Measurements from ENCODE around the gene RBFOX1. TPM values are rescaled to one million over a fixed set of nuclear protein-coding genes. Genes with fewer than 3 reads are reported as not detected.

The RBFOX1 gene
- total RNA-seq, 2 donors from 2014 or later: not detected

DNA sequence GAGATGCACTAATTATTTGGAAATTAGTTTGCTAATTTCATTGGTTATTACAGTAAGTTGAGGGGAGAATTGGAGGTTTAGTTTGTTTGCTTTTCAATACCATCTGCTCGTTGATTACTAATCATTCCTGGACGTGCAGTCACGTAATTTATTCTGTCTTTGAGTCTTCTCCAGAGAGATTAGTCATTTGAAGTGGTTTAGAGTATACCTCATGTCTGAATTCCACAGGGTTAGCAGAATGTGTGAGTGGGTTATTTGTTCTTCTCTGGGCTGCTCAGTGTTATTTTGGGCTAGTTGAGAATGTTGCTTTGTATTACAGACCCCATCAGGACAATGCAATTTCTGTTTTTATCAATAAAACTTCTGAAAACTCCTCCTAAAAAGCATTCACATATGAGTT, 265.0 kb downstream of the RBFOX1 start:
- Histone ChIP-seq H3K9me3 (no peaks in the 10 kb centered on the region), H3K27me3 (no peaks in the 10 kb centered on the region), H3K4me3 (no peak overlapping the region), H3K4me1 (no peaks in the 10 kb centered on the region), H3K27ac (no peak overlapping the region), H3K36me3 (replicated peaks in 1 of 2; ENCODE audit: insufficient read depth in 1 of 2, low read depth in 2 of 2) (no peaks in the 10 kb centered on the region)
- TF ChIP-seq, protein P1, sequence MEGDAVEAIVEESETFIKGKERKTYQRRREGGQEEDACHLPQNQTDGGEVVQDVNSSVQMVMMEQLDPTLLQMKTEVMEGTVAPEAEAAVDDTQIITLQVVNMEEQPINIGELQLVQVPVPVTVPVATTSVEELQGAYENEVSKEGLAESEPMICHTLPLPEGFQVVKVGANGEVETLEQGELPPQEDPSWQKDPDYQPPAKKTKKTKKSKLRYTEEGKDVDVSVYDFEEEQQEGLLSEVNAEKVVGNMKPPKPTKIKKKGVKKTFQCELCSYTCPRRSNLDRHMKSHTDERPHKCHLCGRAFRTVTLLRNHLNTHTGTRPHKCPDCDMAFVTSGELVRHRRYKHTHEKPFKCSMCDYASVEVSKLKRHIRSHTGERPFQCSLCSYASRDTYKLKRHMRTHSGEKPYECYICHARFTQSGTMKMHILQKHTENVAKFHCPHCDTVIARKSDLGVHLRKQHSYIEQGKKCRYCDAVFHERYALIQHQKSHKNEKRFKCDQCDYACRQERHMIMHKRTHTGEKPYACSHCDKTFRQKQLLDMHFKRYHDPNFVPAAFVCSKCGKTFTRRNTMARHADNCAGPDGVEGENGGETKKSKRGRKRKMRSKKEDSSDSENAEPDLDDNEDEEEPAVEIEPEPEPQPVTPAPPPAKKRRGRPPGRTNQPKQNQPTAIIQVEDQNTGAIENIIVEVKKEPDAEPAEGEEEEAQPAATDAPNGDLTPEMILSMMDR (IDR thresholded peaks at IDR 0.05): no peak
- TF ChIP-seq POLR2A (IDR thresholded peaks at IDR 0.05): no peak
- no peak for ATAC-seq
- WGBS, 2 donors: 8 to 20% methylated on average over 3 of the region's 3 CpGs
- intact Hi-C loops (cut with DNase I): no loop called here
- no peak for DNase-seq

DNA sequence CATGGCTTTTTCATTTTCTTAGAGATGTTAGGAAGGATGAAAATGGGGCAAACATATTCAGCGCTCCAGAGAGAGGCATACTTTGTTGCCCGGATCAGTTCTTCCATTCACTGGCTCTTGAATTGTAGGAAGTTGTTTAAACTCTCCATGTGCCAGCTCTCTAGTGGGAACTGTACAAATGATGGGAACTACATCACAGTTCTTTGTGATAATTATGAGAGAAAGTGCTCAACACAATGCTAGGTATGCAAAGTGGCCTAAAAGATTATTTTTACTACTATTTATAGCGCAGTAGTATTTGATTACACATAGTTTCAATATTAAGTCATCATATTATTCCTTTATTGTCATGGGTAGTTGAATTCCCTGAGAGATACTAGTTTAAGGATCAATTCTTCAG, 268.5 kb downstream of the RBFOX1 start:
- no peaks in the 10 kb centered on the region for H3K36me3 ChIP-seq (replicated peaks in 1 of 2; ENCODE audit: insufficient read depth in 1 of 2, low read depth in 2 of 2)
- ATAC-seq: no peak
- H3K4me1 ChIP-seq: no peaks in the 10 kb centered on the region
- DNase-seq: no peak
- H3K4me3 ChIP-seq: no peak overlapping the region
- WGBS, 2 donors: 38 to 70% methylated on average over 3 of the region's 3 CpGs
- no peaks in the 10 kb centered on the region for H3K9me3 ChIP-seq
- H3K27me3 ChIP-seq: no peaks in the 10 kb centered on the region
- intact Hi-C loops (cut with DNase I): no loop called here
- TF ChIP-seq POLR2A (IDR thresholded peaks at IDR 0.05): no peak
- TF ChIP-seq, protein P1 (IDR thresholded peaks at IDR 0.05): no peak
- H3K27ac ChIP-seq: no peak overlapping the region

GRCh38 chr16:7602291-7602950, 269.8 kb downstream of the RBFOX1 start:
- WGBS, 2 donors: 41 to 44% methylated on average over 7 of the region's 7 CpGs
- no peaks in the 10 kb centered on the region for H3K9me3 ChIP-seq
- no peaks in the 10 kb centered on the region for H3K4me1 ChIP-seq
- intact Hi-C loops (cut with DNase I): no loop called here
- H3K27me3 ChIP-seq: no peaks in the 10 kb centered on the region
- TF ChIP-seq, protein P1 (IDR thresholded peaks at IDR 0.05): no peak
- no peak for TF ChIP-seq POLR2A (IDR thresholded peaks at IDR 0.05)
- H3K27ac ChIP-seq: no peak overlapping the region
- no peak overlapping the region for H3K4me3 ChIP-seq
- ATAC-seq (no peak), DNase-seq (no peak)
- H3K36me3 ChIP-seq (replicated peaks in 1 of 2; ENCODE audit: insufficient read depth in 1 of 2, low read depth in 2 of 2): no peaks in the 10 kb centered on the region

DNA sequence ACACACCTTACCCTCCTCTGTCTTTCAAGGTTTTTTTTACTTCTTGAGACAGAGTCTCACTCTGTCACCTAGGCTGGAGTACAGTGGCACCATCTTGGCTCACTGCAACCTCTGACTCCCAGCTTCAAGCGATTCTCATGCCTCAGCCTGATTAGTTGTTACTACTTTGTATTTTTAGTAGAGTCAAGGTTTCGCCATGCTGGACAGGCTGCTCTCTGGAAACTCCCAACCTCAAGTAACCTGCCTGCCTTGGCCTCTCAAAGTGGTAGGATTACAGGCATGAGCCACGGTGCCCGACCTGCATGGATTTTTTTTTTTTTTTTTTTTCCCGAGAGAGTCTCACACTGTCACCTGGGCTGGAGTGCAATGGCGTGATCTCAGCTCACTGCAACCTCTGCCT, 273.2 kb downstream of the RBFOX1 start:
- H3K9me3 ChIP-seq: no peaks in the 10 kb centered on the region
- H3K36me3 ChIP-seq (replicated peaks in 1 of 2; ENCODE audit: insufficient read depth in 1 of 2, low read depth in 2 of 2): no peaks in the 10 kb centered on the region
- intact Hi-C loops (cut with DNase I): no loop called here
- no peaks in the 10 kb centered on the region for H3K4me1 ChIP-seq
- ATAC-seq: no peak
- H3K27ac ChIP-seq: no peak overlapping the region
- 69 to 72% methylated on average over 6 of the region's 6 CpGs for WGBS, 2 donors
- DNase-seq: no peak
- TF ChIP-seq, protein P1 (IDR thresholded peaks at IDR 0.05): no peak
- TF ChIP-seq POLR2A (IDR thresholded peaks at IDR 0.05): no peak
- no peak overlapping the region for H3K4me3 ChIP-seq
- no peaks in the 10 kb centered on the region for H3K27me3 ChIP-seq

DNA sequence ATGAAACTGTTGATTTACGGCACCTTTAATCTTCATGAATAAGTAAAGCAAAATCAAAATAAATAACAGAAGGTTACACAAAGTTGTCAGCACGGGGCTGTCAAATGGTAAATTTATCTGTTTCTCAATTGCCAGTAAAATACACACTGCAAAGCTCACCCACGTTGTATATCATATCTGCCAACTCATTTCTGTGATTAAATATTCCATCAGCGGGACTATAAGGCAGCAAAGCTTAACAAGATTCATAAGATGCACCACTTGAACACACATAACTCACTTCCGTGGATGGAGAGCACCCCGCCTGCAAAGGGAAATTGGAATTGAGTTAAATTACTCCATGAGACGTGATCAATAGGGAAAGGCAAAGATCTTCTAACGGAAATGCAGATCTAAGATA, 280.0 kb downstream of the RBFOX1 start:
- no peak for TF ChIP-seq POLR2A (IDR thresholded peaks at IDR 0.05)
- TF ChIP-seq, protein P1 (IDR thresholded peaks at IDR 0.05): no peak
- intact Hi-C loops (cut with DNase I): no loop called here
- no peak for ATAC-seq

More for the DNA sequence above, 280.0 kb downstream of the RBFOX1 start:
- no peak for DNase-seq
- H3K4me1 ChIP-seq: no peaks in the 10 kb centered on the region
- no peak overlapping the region for H3K27ac ChIP-seq
- WGBS, 2 donors: 55 to 56% methylated on average over 8 of the region's 8 CpGs
- H3K36me3 ChIP-seq (replicated peaks in 1 of 2; ENCODE audit: insufficient read depth in 1 of 2, low read depth in 2 of 2): no peaks in the 10 kb centered on the region
- no peak overlapping the region for H3K4me3 ChIP-seq
- H3K27me3 ChIP-seq: no peaks in the 10 kb centered on the region
- no peaks in the 10 kb centered on the region for H3K9me3 ChIP-seq
